HG02981 (cell line): Measurements from ENCODE around the gene AFF3.
A peak's percentile ranks its signal among the peaks of the same experiment; 100 is the strongest.

Source experiments
- ATAC-seq: cut with Tn5 transposase; IDR thresholded peaks from one replicate; pipeline ENCODE4 v1.9.1; 2021; ENCODE audit warnings: mild to moderate bottlenecking, moderate library complexity; ENCODE audit not compliant: unreplicated experiment

AFF3 gene

DNA sequence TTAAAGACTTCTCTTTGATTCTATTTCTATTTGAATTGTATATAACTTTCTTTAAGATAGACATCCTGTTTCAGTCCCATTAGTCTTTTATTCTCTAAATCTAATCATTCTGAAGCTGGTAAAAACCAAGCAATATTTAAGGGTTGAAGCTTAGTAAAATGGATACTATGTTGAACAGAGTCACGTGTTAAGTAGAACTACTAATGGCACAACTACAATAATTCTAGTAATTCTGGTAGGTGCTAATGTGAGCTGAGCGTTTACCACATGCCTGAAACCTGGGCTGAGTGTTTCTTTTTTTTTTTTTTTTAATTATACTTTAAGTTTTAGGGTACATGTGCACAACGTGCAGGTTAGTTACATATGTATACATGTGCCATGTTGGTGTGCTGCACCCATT, 8.9 kb upstream of the AFF3 start:
- no peak for ATAC-seq

DNA sequence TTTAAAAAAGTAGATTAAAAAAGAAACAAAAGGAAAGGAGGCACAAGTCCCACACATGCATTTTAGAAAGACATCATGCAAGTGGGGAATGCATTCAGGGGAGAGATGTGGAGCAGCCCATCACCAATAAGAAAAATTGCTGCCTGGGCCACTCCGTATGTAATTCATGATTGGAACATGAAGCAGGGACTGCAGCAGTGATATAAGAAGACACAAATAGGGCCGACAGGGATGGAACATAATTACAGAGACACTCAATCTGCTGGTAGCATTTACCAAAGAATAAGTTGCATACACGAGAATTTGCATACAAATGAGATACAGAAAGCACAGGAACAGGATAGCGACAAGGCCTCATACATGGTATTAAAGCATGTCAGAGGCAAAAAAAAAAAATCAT, 6.5 kb upstream of the AFF3 start:
- ATAC-seq: no peak

DNA sequence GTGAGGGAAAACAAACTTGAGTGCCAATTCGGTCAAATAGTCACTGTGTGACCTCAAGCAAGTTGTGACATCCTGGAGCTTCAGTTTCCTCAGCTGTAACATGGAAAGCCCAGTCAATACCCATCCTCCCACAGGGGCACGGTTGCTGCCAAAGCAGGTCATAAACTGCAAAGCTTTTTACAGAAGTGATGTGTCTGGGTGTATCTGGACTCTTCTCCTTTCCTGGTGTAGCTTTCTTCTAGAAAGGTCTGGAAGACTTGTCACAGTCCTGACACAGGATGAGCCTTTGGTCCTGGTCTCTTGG, 4.2 kb upstream of the AFF3 start:
- no peak for ATAC-seq

- no peak for ATAC-seq
These were observed 3.7 kb upstream of the AFF3 start for GRCh38 chr2:100145893-100146656.

GRCh38 chr2:100143286-100143685, 896 bp upstream of the AFF3 start:
- no peak for ATAC-seq

- ATAC-seq: no peak
These were observed 484 bp downstream of the AFF3 start for GRCh38 chr2:100141906-100142305.

- no peak for ATAC-seq
These were observed 1.8 kb downstream of the AFF3 start for GRCh38 chr2:100140582-100140981.

GRCh38 chr2:100137866-100138570, 4.4 kb downstream of the AFF3 start:
- no peak for ATAC-seq

GRCh38 chr2:100137318-100137717, 5.1 kb downstream of the AFF3 start:
- ATAC-seq: no peak

GRCh38 chr2:100136310-100136709, 6.1 kb downstream of the AFF3 start:
- peak; percentile 51 for ATAC-seq

DNA sequence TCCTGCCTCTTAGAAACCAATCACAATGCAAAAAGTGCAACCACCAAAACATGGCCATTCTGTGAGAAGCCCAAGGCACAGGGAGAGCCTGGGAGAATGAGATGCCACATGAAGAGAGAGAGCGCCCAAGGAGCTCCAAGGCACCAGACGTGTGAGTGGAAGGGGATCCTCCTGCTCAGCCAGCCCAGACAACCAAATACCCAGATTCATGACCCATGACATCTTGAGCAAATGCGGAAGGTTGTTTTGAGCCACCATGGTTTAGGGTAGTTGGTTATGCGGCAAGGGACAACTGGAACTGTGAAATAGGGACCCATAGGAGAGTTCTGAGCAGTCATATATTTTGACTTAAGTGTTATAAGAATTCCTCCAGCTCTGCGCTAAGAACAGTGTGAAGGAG, 7.0 kb downstream of the AFF3 start:
- no peak for ATAC-seq

DNA sequence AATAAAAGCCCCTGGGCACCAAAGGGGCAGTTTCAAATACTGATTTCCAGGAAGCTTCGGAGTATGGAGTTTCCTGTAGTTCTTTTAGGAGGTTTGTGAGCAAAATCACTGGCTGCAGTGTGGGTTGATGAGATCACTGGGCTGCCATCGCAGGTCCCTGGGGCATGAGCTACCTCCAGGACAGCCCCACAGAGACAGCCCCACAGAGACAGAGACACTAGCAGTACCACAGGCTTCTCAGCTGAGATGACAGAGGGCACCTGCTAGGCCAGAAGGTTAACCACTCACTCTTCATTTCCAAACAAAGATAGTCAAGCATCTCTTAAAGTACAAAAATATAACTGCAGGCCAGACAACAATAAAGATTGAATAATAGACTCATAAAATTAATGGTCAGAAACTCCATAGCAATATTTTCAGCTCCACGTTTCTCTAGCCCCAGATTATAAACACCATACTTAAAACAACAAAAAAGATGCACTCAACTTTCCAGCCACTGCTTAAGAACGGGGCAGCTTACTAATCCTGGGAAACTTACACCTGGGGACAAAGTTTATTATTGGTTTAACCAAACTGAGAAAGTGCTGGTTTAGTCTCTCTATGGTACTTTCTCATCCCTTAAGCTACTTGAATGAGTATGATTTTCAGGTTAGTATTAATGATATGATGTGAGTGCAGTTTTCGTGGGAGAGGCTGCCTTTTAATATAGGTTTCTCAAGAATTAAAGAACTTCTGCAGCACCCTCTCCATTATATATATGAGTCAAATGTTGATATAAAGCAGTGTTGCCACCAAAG, 11.6 kb downstream of the AFF3 start:
- no peak for ATAC-seq

DNA sequence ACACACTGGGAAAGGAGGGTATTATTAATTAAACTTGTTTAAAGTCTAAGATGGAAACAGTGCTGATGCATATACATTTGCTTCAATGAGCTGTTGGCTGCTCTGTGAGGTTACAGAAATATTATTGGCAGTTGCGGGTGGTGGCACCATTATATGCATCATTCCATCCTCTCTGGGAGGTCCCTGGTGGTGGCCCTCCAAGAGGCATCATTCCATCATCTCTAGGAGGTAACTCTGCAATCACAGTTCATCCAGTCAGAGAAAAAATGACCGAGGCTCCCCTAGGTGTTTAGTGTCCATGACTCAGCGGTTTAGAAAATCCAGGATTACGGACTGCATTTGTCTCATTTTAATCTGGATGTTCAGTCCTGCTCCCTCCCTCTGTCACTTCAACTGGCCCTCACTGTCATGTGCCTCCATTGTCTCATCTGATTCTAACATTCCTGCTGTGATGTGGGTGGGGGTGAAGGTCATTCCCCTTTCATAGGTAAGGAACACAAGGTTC, 15.4 kb downstream of the AFF3 start:
- no peak for ATAC-seq

DNA sequence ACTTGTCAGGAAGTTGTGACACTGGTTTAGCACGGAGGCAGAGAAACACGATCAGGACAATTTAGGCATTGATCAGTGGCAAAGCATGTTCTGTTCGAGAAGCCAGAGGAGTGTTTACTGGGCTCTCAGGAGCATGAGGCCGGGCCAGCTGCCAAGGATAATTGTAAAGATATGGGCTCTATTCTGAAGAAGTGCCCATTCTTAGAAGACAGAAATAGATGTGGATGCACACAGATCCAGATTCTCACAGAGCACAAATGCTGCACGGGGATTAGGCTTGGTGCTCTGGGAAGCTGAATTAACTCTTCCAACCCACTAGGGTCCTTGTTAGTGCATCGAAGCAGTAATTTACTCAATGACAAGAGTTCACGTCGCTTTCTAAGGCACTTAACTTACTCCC, 16.2 kb downstream of the AFF3 start:
- no peak for ATAC-seq

DNA sequence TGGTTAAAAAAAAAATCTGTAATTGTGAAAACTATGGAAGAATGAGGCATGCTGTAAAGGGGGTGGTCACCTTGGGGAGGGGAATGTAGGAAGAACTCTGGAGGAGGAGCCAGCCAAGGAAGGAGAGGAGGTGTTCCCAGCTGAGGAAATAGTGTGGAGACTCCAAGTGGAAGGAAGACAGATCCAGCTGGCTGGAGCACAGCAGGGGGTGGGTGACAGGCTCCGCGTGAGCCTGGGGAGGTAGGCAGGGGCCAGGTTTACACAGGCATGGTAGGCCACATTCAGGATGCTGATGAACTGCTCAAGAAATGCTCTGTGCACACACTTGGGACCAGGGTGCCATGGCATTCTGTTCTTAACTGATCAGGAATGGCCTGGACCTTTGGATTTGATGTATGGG, 16.8 kb downstream of the AFF3 start:
- ATAC-seq: no peak

DNA sequence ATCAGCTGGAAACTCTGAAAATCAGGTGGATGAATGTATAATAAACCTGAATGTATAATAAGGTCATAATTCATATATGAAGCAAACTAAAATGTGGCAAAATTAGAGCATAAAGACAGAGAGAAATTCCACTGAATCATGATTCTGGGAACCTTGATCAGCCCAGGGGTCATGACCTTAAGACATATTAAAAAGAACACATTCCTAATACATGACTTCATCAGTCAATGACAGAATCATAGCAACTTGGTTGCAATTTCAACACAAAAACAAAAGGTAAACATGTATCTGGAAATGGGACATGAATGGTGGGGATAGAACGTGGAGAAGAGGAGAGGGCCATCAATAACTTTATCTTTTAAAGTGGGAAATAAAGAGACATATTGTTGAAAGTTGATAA, 17.6 kb downstream of the AFF3 start:
- ATAC-seq: no peak

GRCh38 chr2:100121124-100121718, 21.2 kb downstream of the AFF3 start:
- no peak for ATAC-seq

GRCh38 chr2:100119235-100119634, 23.2 kb downstream of the AFF3 start:
- no peak for ATAC-seq

GRCh38 chr2:100113990-100114433, 28.4 kb downstream of the AFF3 start:
- ATAC-seq: peak; percentile 70

- no peak for ATAC-seq
These were observed 31.8 kb downstream of the AFF3 start for GRCh38 chr2:100110614-100111000.

GRCh38 chr2:100109986-100110613, 32.3 kb downstream of the AFF3 start:
- ATAC-seq: no peak
